HepG2 (cell line): ENCODE measurements around the gene ARL6. TPM values are rescaled to one million over a fixed set of nuclear protein-coding genes. Genes with fewer than 3 reads are reported as not detected.

ENCODE experiments used
- ASH2L ChIP-seq: fragments of 300-600, 200-600 bp; sonication (generic); IDR thresholded peaks from 2 replicates; pipeline ENCODE4 v1.7.0; 2017; ENCODE audit warnings: low read depth, mild to moderate bottlenecking, moderate library complexity, mixed read lengths, low read length; ENCODE audit not compliant: insufficient read length
- DNMT1 ChIP-seq: sonication (generic); formaldehyde crosslinking; IDR thresholded peaks from 2 replicates; pipeline ENCODE4 v1.5.1; 2020; ENCODE audit warnings: mild to moderate bottlenecking, missing genetic modification reagents
- KDM6A ChIP-seq: IDR thresholded peaks from 2 replicates; pipeline ENCODE4 v1.6.1; 2016; ENCODE audit warnings: low read depth
- MAZ ChIP-seq, 2 experiments: sonication (generic) in 1 of 2; formaldehyde crosslinking in 1 of 2; IDR thresholded peaks; 2 replicates each; pipeline versions ENCODE4 v1.5.0 to v1.6.1; 2012 to 2020; ENCODE audit warnings: low read depth in 2 of 2, mild to moderate bottlenecking in 2 of 2, borderline replicate concordance in 1 of 2, improper control_type of control experiment in 1 of 2, low read length in 1 of 2, missing genetic modification reagents in 1 of 2, moderate library complexity in 1 of 2
- MTF2 ChIP-seq: sonication (generic); formaldehyde crosslinking; IDR thresholded peaks from 2 replicates; pipeline ENCODE4 v1.5.0; 2020; ENCODE audit warnings: missing genetic modification reagents, borderline replicate concordance
- SNAPC4 ChIP-seq: sonication (generic); formaldehyde crosslinking; IDR thresholded peaks from 2 replicates; pipeline ENCODE4 v1.4.0; 2020; ENCODE audit warnings: mild to moderate bottlenecking, missing genetic modification reagents
- TBX2 ChIP-seq: sonication (generic); formaldehyde crosslinking; IDR thresholded peaks from 2 replicates; pipeline ENCODE4 v1.5.0; 2020; ENCODE audit warnings: missing genetic modification reagents, mild to moderate bottlenecking, borderline replicate concordance
- ZNF766 ChIP-seq: sonication (generic); formaldehyde crosslinking; IDR thresholded peaks from 2 replicates; pipeline ENCODE4 v1.5.0; 2020; ENCODE audit warnings: missing genetic modification reagents, borderline replicate concordance
- ZNF850 ChIP-seq: sonication (generic); formaldehyde crosslinking; conservative IDR thresholded peaks from 2 replicates; pipeline ENCODE4 v1.9.0; 2021; ENCODE audit warnings: mild to moderate bottlenecking, missing genetic modification reagents
- ZSCAN22 ChIP-seq: sonication (generic); formaldehyde crosslinking; IDR thresholded peaks from 2 replicates; pipeline ENCODE4 v1.4.0; 2020; ENCODE audit warnings: mild to moderate bottlenecking, missing genetic modification reagents
- polyA plus RNA-seq, 8 experiments: library from polyadenylated mRNA; depleted of rRNA in 3 of 8; stranded (reverse) in 7 of 8; unstranded in 1 of 8; fragments of >200 nt; fragmentation: Illumina TruSeq in 4 of 8; extraction: Trizol in 4 of 8; gene quantifications; 2 replicates each; pipeline versions ENCODE4 v1.2.1 to v1.2.3, GENCODE V29; 2011 to 2016; ENCODE audit warnings: low read depth in 4 of 8, missing spikeins in 1 of 8, mixed read lengths in 1 of 8; ENCODE audit not compliant: insufficient read depth in 1 of 8
- total RNA-seq, 5 experiments: library from RNA; depleted of rRNA; stranded (reverse); fragments of >200 nt; fragmentation: Illumina TruSeq; extraction: Trizol; gene quantifications; 2 replicates each; pipeline ENCODE4 v1.2.3, GENCODE V29; 2016; ENCODE audit warnings: low read depth in 1 of 5

The ARL6 gene
- total and polyA plus RNA-seq, 2 of the 13 experiments (the other 11 are each of a cell fraction or from before 2014, with no cell fraction given): 1.3 to 3.7 TPM

- TF ChIP-seq TBX2 (CRISPR knock-in tag) (no peak), SNAPC4 (CRISPR knock-in tag) (no peak), ASH2L (peak; percentile 39), DNMT1 (CRISPR knock-in tag) (no peak), ZNF766 (CRISPR knock-in tag) (no peak), ZNF850 (CRISPR knock-in tag) (no peak), MAZ (IDR thresholded peaks at IDR 0.05; ENCODE audit: borderline replicate concordance, low read depth, low read length) (no peak), MAZ (CRISPR knock-in tag; IDR thresholded peaks at IDR 0.05; ENCODE audit: low read depth) (0 out of 2 replicates have a peak, but pooled peaks have one; percentile 17), KDM6A (CRISPR knock-in tag) (no peak), MTF2 (CRISPR knock-in tag) (no peak), ZSCAN22 (CRISPR knock-in tag) (no peak)
Observed at GRCh38 chr3:97822359-97822775, 57.8 kb downstream of the ARL6 start (continued).
